Breast epithelium (tissue), 4 donors: ENCODE measurements around the gene PLEKHM3. TPM values are rescaled to one million over a fixed set of nuclear protein-coding genes. Genes with fewer than 3 reads are reported as not detected.

ENCODE experiments used
- DNase-seq, 2 donors: peaks; one replicate each; pipeline ENCODE4 v3.0.0-alpha.2; 2019; ENCODE audit warnings: low spot score in 2 of 2
- H3K27ac ChIP-seq, 2 donors: fragments of 200-600 bp; sonication (generic) in 1 of 2; one replicate each; pipeline ENCODE4 v1.5.1; 2016 to 2019; ENCODE audit warnings: mild to moderate bottlenecking in 1 of 2
- H3K27me3 ChIP-seq, 2 donors: fragments of 200-600 bp; sonication (generic) in 1 of 2; one replicate each; pipeline versions ENCODE4 v1.5.1 to v1.6.0; 2017 to 2019; ENCODE audit warnings: control low read depth in 1 of 2, mild to moderate bottlenecking in 1 of 2
- H3K36me3 ChIP-seq: fragments of 200-600 bp; one replicate; pipeline ENCODE4 v1.5.1; 2019
- H3K4me1 ChIP-seq, 2 donors: fragments of 200-600 bp; sonication (generic); one replicate each; pipeline ENCODE4 v1.5.1; 2016 to 2019; ENCODE audit warnings: control low read depth in 1 of 2
- H3K4me3 ChIP-seq, 3 donors: fragments of 200-600 bp; sonication (generic); 1 replicate in 2 of 3; 2 replicates in 1 of 3; pipeline ENCODE4 v1.5.1; 2016 to 2019; ENCODE audit warnings: mild to moderate bottlenecking in 3 of 3, moderate library complexity in 2 of 3
- H3K9me3 ChIP-seq, 2 donors: fragments of 200-600 bp; sonication (generic) in 1 of 2; one replicate each; pipeline ENCODE4 v1.5.1; 2016 to 2019; ENCODE audit warnings: control low read depth in 1 of 2
- CTCF ChIP-seq, 3 donors: fragments of 450-650 bp; IDR thresholded peaks; one replicate each; pipeline ENCODE4 v1.5.1; 2016 to 2017; ENCODE audit warnings: antibody characterized with exemption in 3 of 3, mild to moderate bottlenecking in 3 of 3, moderate library complexity in 3 of 3
- POLR2A ChIP-seq: fragments of 450-650 bp; IDR thresholded peaks from one replicate; pipeline ENCODE4 v1.6.1; 2016; ENCODE audit warnings: antibody characterized with exemption, mild to moderate bottlenecking, moderate library complexity
- POLR2AphosphoS5 ChIP-seq, 3 donors: sonication (generic); formaldehyde crosslinking; IDR thresholded peaks; one replicate each; pipeline ENCODE4 v1.6.1; 2017; ENCODE audit warnings: antibody characterized with exemption in 3 of 3
- intact Hi-C: fragments of 100-400 bp; cut with DNase I; formaldehyde crosslinking; loops from one replicate; pipeline ENCODE4 v1.15.1; 2023; ENCODE audit warnings: low total_unique reads
- total RNA-seq, 3 donors: library from RNA; depleted of rRNA; stranded (reverse); fragments of >200 nt; gene quantifications; one replicate each; pipeline ENCODE4 v1.1.0, GENCODE V29; 2016

The PLEKHM3 gene
- total RNA-seq, 3 donors from 2014 or later, result 24.3 to 35.0 (median 29.0) TPM

- H3K27ac ChIP-seq, result no peak overlapping the region
- intact Hi-C loops, result no loop called here
- DNase-seq, result no peak
- no peaks in the 10 kb centered on the region for H3K9me3 ChIP-seq
- no peak for TF ChIP-seq POLR2AphosphoS5 (IDR thresholded peaks at IDR 0.05)
- TF ChIP-seq POLR2A, result no peak
- TF ChIP-seq CTCF (IDR thresholded peaks at IDR 0.05), result no peak
- H3K4me3 ChIP-seq, result no peak overlapping the region
- H3K36me3 ChIP-seq, result no peaks in the 10 kb centered on the region
- no peaks in the 10 kb centered on the region for H3K27me3 ChIP-seq
- no peaks in the 10 kb centered on the region for H3K4me1 ChIP-seq
These were observed 86.4 kb downstream of the PLEKHM3 start for GRCh38 chr2:207938886-207939285.

- no peak overlapping the region for H3K27ac ChIP-seq
- DNase-seq, result no peak
- TF ChIP-seq CTCF (IDR thresholded peaks at IDR 0.05), result no peak
- TF ChIP-seq POLR2AphosphoS5 (IDR thresholded peaks at IDR 0.05), result no peak
- no peak for TF ChIP-seq POLR2A
These were observed 86.9 kb downstream of the PLEKHM3 start for GRCh38 chr2:207938415-207938814.

GRCh38 chr2:207937823-207938222 is 87.5 kb downstream of the PLEKHM3 start:
- TF ChIP-seq POLR2AphosphoS5 (IDR thresholded peaks at IDR 0.05) (no peak), POLR2A (no peak), CTCF (IDR thresholded peaks at IDR 0.05) (no peak)
- Histone ChIP-seq H3K36me3 (no peaks in the 10 kb centered on the region), H3K27ac (no peak overlapping the region), H3K9me3 (no peaks in the 10 kb centered on the region), H3K27me3 (no peaks in the 10 kb centered on the region), H3K4me3 (no peak overlapping the region), H3K4me1 (no peaks in the 10 kb centered on the region)
- no peak for DNase-seq
- intact Hi-C loops, result no loop called here

More at GRCh38 chr2:207938415-207938814, 86.9 kb downstream of the PLEKHM3 start:
- H3K36me3 ChIP-seq, result no peaks in the 10 kb centered on the region
- no peaks in the 10 kb centered on the region for H3K4me1 ChIP-seq
- no peak overlapping the region for H3K4me3 ChIP-seq
- H3K27me3 ChIP-seq, result no peaks in the 10 kb centered on the region
- H3K9me3 ChIP-seq, result no peaks in the 10 kb centered on the region
- intact Hi-C loops, result no loop called here

GRCh38 chr2:207937253-207937652 is 88.1 kb downstream of the PLEKHM3 start:
- H3K4me3 ChIP-seq, result no peak overlapping the region
- no peaks in the 10 kb centered on the region for H3K4me1 ChIP-seq
- no peaks in the 10 kb centered on the region for H3K9me3 ChIP-seq
- no peaks in the 10 kb centered on the region for H3K36me3 ChIP-seq
- DNase-seq, result no peak
- no peaks in the 10 kb centered on the region for H3K27me3 ChIP-seq
- intact Hi-C loops, result no loop called here
- no peak overlapping the region for H3K27ac ChIP-seq
- TF ChIP-seq POLR2AphosphoS5 (IDR thresholded peaks at IDR 0.05) (no peak), CTCF (IDR thresholded peaks at IDR 0.05) (no peak), POLR2A (no peak)

- no peaks in the 10 kb centered on the region for H3K4me1 ChIP-seq
- no peak overlapping the region for H3K27ac ChIP-seq
- no peaks in the 10 kb centered on the region for H3K36me3 ChIP-seq
- no peak overlapping the region for H3K4me3 ChIP-seq
- DNase-seq, result no peak
- intact Hi-C loops, result no loop called here
- H3K27me3 ChIP-seq, result no peaks in the 10 kb centered on the region
- no peaks in the 10 kb centered on the region for H3K9me3 ChIP-seq
- TF ChIP-seq POLR2AphosphoS5 (IDR thresholded peaks at IDR 0.05) (no peak), POLR2A (no peak), CTCF (IDR thresholded peaks at IDR 0.05) (no peak)
These were observed 88.9 kb downstream of the PLEKHM3 start for GRCh38 chr2:207936380-207936779.
